NCI-H345 treated with DMSO at 0.1 percent for 48 hours (cell line): ENCODE data around the gene ZSWIM6.

Experiments used
- DNase-seq: peaks from one replicate; lab custom pipeline; 2025; ENCODE audit not compliant: unreplicated experiment; lab: John Stamatoyannopoulos, UW

The ZSWIM6 gene

GRCh38 chr5:61357745-61358144 lies 25.7 kb downstream of the ZSWIM6 start:
- no peak for DNase-seq

DNA sequence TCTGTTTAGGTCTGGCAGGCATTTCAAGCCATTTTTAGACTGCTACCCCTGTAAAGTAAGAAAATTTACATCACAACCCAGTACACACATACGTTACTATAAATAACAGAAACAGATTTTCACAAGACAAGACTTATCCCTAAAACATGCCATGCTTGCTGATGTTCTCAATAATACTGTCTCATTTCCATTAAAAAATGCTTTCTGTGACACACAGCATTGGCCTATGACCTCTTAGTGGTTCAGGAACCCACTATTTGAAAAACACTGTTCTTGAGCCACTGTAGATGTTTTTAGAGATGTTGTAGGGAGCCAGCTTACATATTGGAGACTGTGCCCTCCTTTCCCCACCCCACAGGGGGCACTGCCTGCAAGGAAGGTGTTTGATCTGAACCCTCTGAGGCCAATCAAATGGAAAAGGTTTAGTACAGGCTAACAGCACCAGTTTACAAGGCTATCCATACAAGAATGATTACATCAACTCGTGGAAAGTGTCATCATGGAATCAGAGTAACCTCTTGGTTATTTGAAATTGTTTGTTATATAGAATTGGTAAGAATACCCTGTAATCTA lies 30.8 kb downstream of the ZSWIM6 start:
- DNase-seq, result no peak

- DNase-seq, result no peak
Observed at GRCh38 chr5:61363401-61364114, 31.5 kb downstream of the ZSWIM6 start.

DNA sequence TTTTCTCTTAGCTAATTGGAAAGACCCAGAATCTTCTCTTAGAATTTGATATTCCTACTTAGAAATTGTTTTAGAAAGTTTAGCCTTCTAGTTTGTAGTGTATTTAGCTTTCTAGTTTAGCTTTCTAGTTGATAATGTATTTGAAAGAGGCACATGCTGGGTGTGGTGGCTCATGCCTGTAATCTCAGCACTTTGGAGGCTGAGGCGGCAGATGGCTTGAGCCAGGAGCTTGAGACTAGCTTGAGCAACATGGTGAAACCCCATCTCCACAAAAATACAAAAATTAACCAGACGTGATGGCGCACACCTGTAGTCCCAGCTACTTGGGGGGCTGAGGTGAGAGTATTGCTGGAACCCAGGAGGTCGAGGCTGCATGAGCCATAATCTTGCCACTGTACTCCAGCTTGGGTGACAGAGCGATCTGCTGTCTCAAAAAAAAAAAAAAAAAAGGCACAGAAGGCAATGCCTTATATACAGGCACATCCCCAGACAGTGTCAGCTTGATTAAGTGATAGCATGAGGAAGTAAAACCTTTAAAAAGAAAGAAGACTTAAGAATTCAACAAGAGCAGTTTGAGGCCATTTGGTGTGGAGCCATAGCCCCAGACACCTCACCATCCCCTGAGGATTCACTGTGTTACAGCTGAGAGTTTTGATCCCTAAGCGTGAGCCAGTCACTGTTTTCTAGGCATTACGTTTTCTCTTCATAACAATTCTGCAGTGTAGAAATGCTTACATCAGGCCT lies 34.6 kb downstream of the ZSWIM6 start:
- no peak for DNase-seq

DNA sequence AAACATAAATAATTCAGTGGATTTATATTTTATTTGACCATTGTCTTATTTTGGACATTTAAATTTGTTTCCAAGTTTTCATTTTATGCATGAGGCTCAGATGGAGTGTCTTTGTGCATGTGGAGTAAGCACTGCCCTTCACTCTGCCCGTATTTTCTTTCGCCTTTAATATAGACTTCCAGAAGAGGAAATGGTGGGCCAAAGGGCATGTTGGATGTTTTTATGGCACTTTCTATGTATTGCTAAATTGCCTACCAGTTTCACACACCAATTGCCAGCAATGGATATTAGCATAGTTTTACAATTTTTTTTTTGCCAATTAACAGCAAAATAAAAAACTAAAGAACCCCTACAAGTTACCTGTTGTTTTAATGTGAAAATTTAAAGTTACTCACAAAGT lies 38.4 kb downstream of the ZSWIM6 start:
- no peak for DNase-seq

DNA sequence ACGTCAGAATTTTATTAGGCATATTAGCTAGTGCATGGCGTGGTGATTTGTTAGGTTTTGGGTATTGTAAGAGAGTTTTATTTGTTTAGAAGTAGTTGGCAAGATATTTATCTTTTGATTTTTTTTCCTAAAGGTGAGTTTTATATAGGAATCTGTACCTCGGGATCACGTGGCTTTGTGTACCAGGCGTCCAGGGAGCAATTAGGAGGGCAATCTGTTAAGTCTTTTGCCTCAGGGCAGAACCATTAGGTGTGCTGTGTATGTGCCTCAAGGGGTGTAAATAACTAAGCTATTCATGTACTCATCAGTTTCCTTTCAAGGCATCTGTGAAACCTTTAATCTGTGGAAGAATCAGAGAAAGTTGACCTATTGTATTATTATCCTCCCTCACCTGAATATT lies 39.4 kb downstream of the ZSWIM6 start:
- DNase-seq, result no peak

GRCh38 chr5:61379677-61380076 lies 47.6 kb downstream of the ZSWIM6 start:
- DNase-seq, result no peak

- no peak for DNase-seq
Observed at GRCh38 chr5:61381968-61382367, 49.9 kb downstream of the ZSWIM6 start.

DNA sequence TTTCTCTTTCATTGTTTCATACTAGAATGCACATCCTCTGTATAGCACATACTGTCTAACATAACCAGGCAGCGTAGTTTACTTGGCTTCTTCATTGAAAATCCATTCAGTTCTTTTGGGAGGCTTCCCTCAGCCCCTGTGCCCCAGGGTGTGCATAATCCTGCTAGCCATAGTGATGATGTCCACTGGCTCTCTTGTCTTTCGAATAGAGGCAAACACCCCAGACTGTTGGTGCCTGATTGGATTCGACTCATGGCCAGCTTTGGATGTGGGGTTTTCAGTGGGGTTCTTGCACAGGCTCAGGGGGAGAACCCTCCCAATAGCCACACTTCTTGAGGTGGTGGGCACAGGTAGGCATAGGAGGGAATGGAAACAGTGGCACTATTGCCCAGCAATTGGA lies 53.6 kb downstream of the ZSWIM6 start:
- no peak for DNase-seq

DNA sequence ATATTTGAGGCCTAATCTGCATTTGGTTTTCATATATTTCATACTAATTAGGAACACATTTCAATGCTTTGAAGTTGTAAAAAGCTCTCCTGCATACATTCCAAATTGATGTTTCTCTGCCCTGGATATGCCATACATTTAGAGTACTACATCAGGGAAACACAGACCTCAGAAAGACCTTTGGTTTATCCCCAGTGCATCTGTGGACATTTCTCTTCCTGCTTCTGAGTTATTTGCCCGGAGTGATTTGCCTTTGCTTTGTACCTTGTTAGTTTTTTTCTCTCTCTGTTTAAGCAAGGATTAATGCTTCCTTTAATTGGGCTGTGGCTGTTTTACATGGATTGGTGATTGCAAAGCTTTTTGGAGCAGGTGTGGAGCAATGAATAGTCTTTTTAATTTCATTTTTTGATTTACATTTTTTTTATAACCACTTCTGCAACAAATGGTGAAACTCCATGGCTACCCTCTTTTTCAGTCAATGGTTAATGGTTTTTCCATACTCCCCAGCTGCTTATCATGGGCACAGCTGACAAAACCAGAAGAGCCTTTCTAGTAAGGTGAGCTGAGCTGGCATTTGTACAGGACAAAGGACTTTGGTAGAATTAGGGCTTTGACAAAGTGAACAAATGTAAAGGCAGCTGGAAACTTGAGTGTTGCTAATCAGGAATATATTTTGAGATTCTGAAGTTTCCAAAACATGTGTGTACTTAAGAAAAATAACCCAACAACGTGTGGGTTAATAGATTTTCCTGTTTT lies 54.2 kb downstream of the ZSWIM6 start:
- no peak for DNase-seq

GRCh38 chr5:61389609-61390008 lies 57.6 kb downstream of the ZSWIM6 start:
- DNase-seq, result no peak

DNA sequence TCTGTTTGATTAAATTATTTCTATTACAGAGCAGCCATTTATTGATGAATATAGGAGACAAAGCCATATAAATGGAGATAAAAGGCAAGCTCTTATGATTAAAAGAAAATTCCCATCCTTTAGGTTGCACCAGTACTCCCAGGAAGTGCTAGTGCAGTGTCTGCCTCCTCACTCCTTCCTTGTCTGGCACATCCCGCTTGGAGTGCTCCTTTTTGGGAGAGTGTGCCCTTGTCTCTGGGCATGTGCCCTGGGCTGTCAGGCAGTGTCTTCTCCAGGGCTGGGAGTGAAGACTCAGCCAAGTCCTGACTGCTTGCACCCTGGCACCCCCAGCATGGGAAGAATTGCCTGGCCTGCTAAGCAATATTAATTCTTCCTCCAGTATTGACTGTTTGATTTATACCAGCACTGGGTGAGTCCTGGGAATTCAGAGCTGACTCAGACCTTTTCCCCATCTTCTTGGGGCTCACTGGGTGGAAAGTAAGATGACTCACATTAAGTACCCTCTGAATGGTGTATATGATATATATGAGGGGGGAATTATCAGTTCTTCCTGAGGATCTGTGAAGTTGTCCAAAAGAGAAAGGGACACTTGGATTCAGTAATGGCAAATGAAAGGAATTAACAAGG lies 62.1 kb downstream of the ZSWIM6 start:
- no peak for DNase-seq

DNA sequence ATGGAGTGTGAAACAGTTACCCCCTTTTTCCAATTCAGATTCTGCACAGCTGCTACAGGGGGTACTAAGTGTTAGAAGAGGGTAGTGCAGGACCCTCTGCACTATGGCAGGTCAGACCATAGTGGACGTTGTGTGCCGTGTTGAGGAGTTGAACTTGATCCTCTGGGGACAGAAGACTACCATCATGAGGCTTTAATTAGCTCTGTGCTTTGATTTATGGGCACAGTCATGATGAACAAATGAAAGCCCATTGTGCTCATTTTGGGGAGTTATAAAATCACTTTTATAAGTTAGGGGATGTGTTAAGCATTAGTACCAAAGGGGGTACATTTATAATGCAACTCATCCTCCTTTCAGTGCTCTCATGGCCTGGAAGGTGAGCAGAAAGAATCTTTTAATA lies 62.7 kb downstream of the ZSWIM6 start:
- DNase-seq, result no peak

GRCh38 chr5:61397238-61397637 lies 65.2 kb downstream of the ZSWIM6 start:
- no peak for DNase-seq

GRCh38 chr5:61397937-61398336 lies 65.9 kb downstream of the ZSWIM6 start:
- DNase-seq, result no peak

- DNase-seq, result no peak
Observed at GRCh38 chr5:61398440-61398839, 66.4 kb downstream of the ZSWIM6 start.

DNA sequence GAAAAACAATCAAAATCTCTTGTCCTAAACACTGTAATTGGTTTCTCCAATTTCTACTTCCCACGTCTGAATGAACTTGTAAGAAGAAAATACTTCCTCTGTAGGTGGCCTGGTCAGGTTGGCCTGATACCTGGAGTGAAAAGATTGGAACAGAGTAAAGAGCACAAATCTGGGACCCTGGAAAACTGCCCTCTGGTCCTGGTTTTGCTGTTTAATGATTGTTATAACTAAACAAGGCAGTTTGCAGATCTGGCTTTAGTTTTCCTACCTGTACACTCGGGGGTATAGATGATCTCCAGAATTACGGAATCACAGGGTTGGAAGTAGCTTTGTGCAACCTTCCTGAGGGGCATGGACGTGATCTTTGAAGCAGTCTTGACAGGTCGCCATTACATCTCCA lies 67.6 kb downstream of the ZSWIM6 start:
- DNase-seq, result no peak

- no peak for DNase-seq
Observed at GRCh38 chr5:61401726-61402125, 69.7 kb downstream of the ZSWIM6 start.

DNA sequence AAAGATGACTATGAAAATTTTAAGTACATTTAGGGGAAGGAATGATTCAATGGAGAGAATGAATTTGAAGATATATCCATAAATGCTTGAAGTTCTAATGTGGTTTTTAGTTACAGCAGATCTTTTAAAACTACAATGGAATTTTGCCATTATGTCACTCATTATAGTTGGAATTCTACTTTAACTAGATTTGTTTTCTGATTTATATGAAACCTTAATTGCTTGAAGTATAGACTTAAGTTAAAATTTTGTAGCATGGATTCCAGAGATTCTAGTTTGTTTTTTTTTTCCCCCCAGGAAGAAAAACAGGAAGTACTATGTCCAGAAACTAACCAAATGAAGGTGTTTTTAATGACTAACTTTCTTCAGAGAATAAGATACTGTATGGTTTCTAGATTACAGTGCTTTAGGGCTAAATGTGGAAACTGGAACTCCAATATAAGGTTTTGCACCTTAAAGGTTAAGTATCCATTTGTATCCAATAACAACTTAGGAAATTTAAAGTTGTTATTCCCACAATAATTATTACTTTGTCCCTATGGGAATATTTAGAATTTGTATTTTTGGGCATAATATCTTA lies 70.3 kb downstream of the ZSWIM6 start:
- DNase-seq, result no peak

GRCh38 chr5:61402970-61403900 lies 71.2 kb downstream of the ZSWIM6 start:
- no peak for DNase-seq
